Measurements from ENCODE around the gene ACVR1.
"Not testable (repeated sequence)": the region's sequence is repeated elsewhere in the genome, so short reads cannot be mapped to it uniquely, and the experiment has no call there.

ACVR1 gene

GRCh38 chr2:157727693-157728092 is 148.4 kb downstream of the ACVR1 start:
- DNase-seq (ENCODE audit: extremely low read depth in 1 of 2, low read depth in 1 of 2) = no peak

GRCh38 chr2:157726946-157727345 is 149.2 kb downstream of the ACVR1 start:
- no peak for DNase-seq (ENCODE audit: extremely low read depth in 1 of 2, low read depth in 1 of 2)

GRCh38 chr2:157725846-157726245 is 150.3 kb downstream of the ACVR1 start:
- DNase-seq (ENCODE audit: extremely low read depth in 1 of 2, low read depth in 1 of 2) = no peak

GRCh38 chr2:157722580-157723234 is 153.4 kb downstream of the ACVR1 start:
- DNase-seq (ENCODE audit: extremely low read depth in 1 of 2, low read depth in 1 of 2) = no peak

GRCh38 chr2:157720504-157720903 is 155.6 kb downstream of the ACVR1 start:
- no peak for DNase-seq (ENCODE audit: extremely low read depth in 1 of 2, low read depth in 1 of 2)

- not testable (repeated sequence) for DNase-seq (ENCODE audit: extremely low read depth in 1 of 2, low read depth in 1 of 2)
Observed at GRCh38 chr2:157704653-157705052, 171.5 kb downstream of the ACVR1 start.

- DNase-seq (ENCODE audit: extremely low read depth in 1 of 2, low read depth in 1 of 2) = not testable (repeated sequence)
Observed at GRCh38 chr2:157704148-157704547, 172.0 kb downstream of the ACVR1 start.

- no peak for DNase-seq (ENCODE audit: extremely low read depth in 1 of 2, low read depth in 1 of 2)
Observed at GRCh38 chr2:157699806-157700205, 176.3 kb downstream of the ACVR1 start.

- no peak for DNase-seq (ENCODE audit: extremely low read depth in 1 of 2, low read depth in 1 of 2)
Observed at GRCh38 chr2:157699009-157699408, 177.1 kb downstream of the ACVR1 start.

GRCh38 chr2:157698430-157698829 is 177.7 kb downstream of the ACVR1 start:
- no peak for DNase-seq (ENCODE audit: extremely low read depth in 1 of 2, low read depth in 1 of 2)

- DNase-seq (ENCODE audit: extremely low read depth in 1 of 2, low read depth in 1 of 2) = no peak
Observed at GRCh38 chr2:157696036-157696435, 180.1 kb downstream of the ACVR1 start.

GRCh38 chr2:157692768-157693167 is 183.4 kb downstream of the ACVR1 start:
- no peak for DNase-seq (ENCODE audit: extremely low read depth in 1 of 2, low read depth in 1 of 2)

GRCh38 chr2:157691695-157692094 is 184.4 kb downstream of the ACVR1 start:
- no peak for DNase-seq (ENCODE audit: extremely low read depth in 1 of 2, low read depth in 1 of 2)

GRCh38 chr2:157691131-157691530 is 185.0 kb downstream of the ACVR1 start:
- no peak for DNase-seq (ENCODE audit: extremely low read depth in 1 of 2, low read depth in 1 of 2)

Data from activated CD8-positive, alpha-beta memory T cell treated with anti-CD3 and anti-CD28 coated beads for 1 hour (primary cell).